Trophoblast cell (in vitro differentiated cells and primary cell): ENCODE data around the gene GGPS1.
A peak's percentile ranks its signal among the peaks of the same experiment; 100 is the strongest.

ENCODE experiments used
- DNase-seq, 2 donors: peaks; one replicate each; pipeline ENCODE4 v3.0.0-alpha.2; 2016
- H2AFZ ChIP-seq: 2 replicates; pipeline ENCODE4 v1.6.1; 2013; ENCODE audit warnings: low read length, moderate library complexity, mild to moderate bottlenecking; ENCODE audit not compliant: insufficient read depth, poor library complexity
- H2AK5ac ChIP-seq: 2 replicates; pipeline ENCODE4 v1.6.1; 2013; ENCODE audit warnings: mild to moderate bottlenecking, low read length
- H2BK120ac ChIP-seq: 2 replicates; pipeline ENCODE4 v1.6.1; 2013; ENCODE audit warnings: low read length, mild to moderate bottlenecking, moderate library complexity; ENCODE audit not compliant: insufficient read depth, poor library complexity
- H2BK12ac ChIP-seq: 2 replicates; pipeline ENCODE4 v1.6.1; 2013; ENCODE audit warnings: mild to moderate bottlenecking, low read length, moderate library complexity
- H2BK5ac ChIP-seq: 2 replicates; pipeline ENCODE4 v1.6.1; 2013; ENCODE audit warnings: low read length, low read depth, moderate library complexity, mild to moderate bottlenecking; ENCODE audit not compliant: poor library complexity
- H3K14ac ChIP-seq: 2 replicates; pipeline ENCODE4 v1.6.1; 2013; ENCODE audit warnings: mild to moderate bottlenecking, low read length
- H3K18ac ChIP-seq: 2 replicates; pipeline ENCODE4 v1.6.1; 2013; ENCODE audit warnings: mild to moderate bottlenecking, low read length
- H3K23ac ChIP-seq: 2 replicates; pipeline ENCODE4 v1.6.1; 2013; ENCODE audit warnings: low read length
- H3K27ac ChIP-seq: 2 replicates; pipeline ENCODE4 v1.5.1; 2013; ENCODE audit warnings: low read depth, mild to moderate bottlenecking, inconsistent platforms, low read length, moderate library complexity
- H3K27me3 ChIP-seq: 2 replicates; pipeline ENCODE4 v1.6.1; 2013; ENCODE audit warnings: inconsistent platforms, mild to moderate bottlenecking, low read length, moderate library complexity; ENCODE audit not compliant: insufficient read depth
- H3K36me3 ChIP-seq, 2 experiments: 1 replicate in 1 of 2; 2 replicates in 1 of 2; pipeline ENCODE4 v1.6.1; 2013; ENCODE audit warnings: low read length in 2 of 2, mild to moderate bottlenecking in 2 of 2, moderate library complexity in 1 of 2; ENCODE audit not compliant: insufficient read depth in 2 of 2, control insufficient read depth in 1 of 2
- H3K4ac ChIP-seq: 2 replicates; pipeline ENCODE4 v1.6.1; 2013; ENCODE audit warnings: low read depth, mild to moderate bottlenecking, low read length, moderate library complexity
- H3K4me1 ChIP-seq, 2 experiments: 1 replicate in 1 of 2; 2 replicates in 1 of 2; pipeline ENCODE4 v1.6.1; 2013; ENCODE audit warnings: low read length in 2 of 2, mild to moderate bottlenecking in 2 of 2, moderate library complexity in 1 of 2; ENCODE audit not compliant: insufficient read depth in 2 of 2, control insufficient read depth in 1 of 2
- H3K4me2 ChIP-seq: 2 replicates; pipeline ENCODE4 v1.6.1; 2013; ENCODE audit warnings: inconsistent platforms, mild to moderate bottlenecking, low read length, moderate library complexity
- H3K4me3 ChIP-seq: 2 replicates; pipeline ENCODE4 v1.5.1; 2013; ENCODE audit warnings: mild to moderate bottlenecking, low read depth, low read length, inconsistent platforms
- H3K79me1 ChIP-seq: one replicate; pipeline ENCODE4 v1.6.1; 2013; ENCODE audit warnings: low read length
- H3K79me2 ChIP-seq: 2 replicates; pipeline ENCODE4 v1.6.1; 2013; ENCODE audit warnings: low read length, mild to moderate bottlenecking; ENCODE audit not compliant: control insufficient read depth, insufficient read depth, poor library complexity
- H3K9ac ChIP-seq: 2 replicates; pipeline ENCODE4 v1.6.1; 2013; ENCODE audit warnings: mild to moderate bottlenecking, low read length
- H3K9me3 ChIP-seq: 2 replicates; pipeline ENCODE4 v1.6.1; 2013; ENCODE audit warnings: low read depth, mild to moderate bottlenecking, control low read depth, inconsistent platforms, low read length; ENCODE audit not compliant: insufficient read depth
- H4K12ac ChIP-seq: 2 replicates; pipeline ENCODE4 v1.6.1; 2013; ENCODE audit warnings: low read depth, mild to moderate bottlenecking, low read length, moderate library complexity
- H4K8ac ChIP-seq: 2 replicates; pipeline ENCODE4 v1.6.1; 2013; ENCODE audit warnings: low read depth, mild to moderate bottlenecking, low read length, moderate library complexity
- H4K91ac ChIP-seq: one replicate; pipeline ENCODE4 v1.6.1; 2013; ENCODE audit warnings: low read depth, mild to moderate bottlenecking, low read length, moderate library complexity
- WGBS: extraction: QIAGEN DNeasy Blood & Tissue Kit; methylation state at CpG from one replicate; pipeline ENCODE4 v1.1.7; 2013; ENCODE audit warnings: missing lambda C conversion rate; ENCODE audit not compliant: insufficient read length, insufficient coverage; ENCODE audit errors: extremely low coverage; 5-methylcytosine and 5-hydroxymethylcytosine counted together

The GGPS1 gene

GRCh38 chr1:235366286-235366685 is 37.9 kb downstream of the GGPS1 start:
- Histone ChIP-seq H3K4ac (no peak overlapping the region), H3K79me2 (peaks cover 2% of the 10 kb centered on the region)

GRCh38 chr1:235367000-235367908 is 38.9 kb downstream of the GGPS1 start, which contains the start of gene TBCE:
Gene TBCE, plus strand, starts transcription at chr1:235367427. Its CDS starts 12,623 bp downstream, at chr1:235380050.
- peak within 1 kb of the TSS; percentile 82 for H2BK120ac ChIP-seq
- peak within 1 kb of the TSS; percentile 86 for H3K14ac ChIP-seq
- peak; percentile 99 to 100 for DNase-seq
- H3K18ac ChIP-seq = peak within 1 kb of the TSS; percentile 89
- peak within 1 kb of the TSS; percentile 45 for H2AFZ ChIP-seq
- H4K91ac ChIP-seq = peak within 1 kb of the TSS; percentile 39
- H2BK5ac ChIP-seq = peak within 1 kb of the TSS; percentile 84
- H3K9ac ChIP-seq = peak within 1 kb of the TSS; percentile 49
- H3K4me3 ChIP-seq = peak within 1 kb of the TSS; percentile 71
- peak within 1 kb of the TSS; percentile 77 for H4K12ac ChIP-seq
- no peaks in the 10 kb centered on the region for H3K27me3 ChIP-seq
- H2AK5ac ChIP-seq = peak within 1 kb of the TSS; percentile 0
- no peaks in the 10 kb centered on the region for H3K36me3 ChIP-seq
- no peak within 1 kb of the TSS for H3K23ac ChIP-seq
- peak within 1 kb of the TSS; percentile 92 for H3K27ac ChIP-seq
- peaks cover 2% of the 10 kb centered on the region for H3K79me2 ChIP-seq
- peaks cover 0 to 4% of the 10 kb centered on the region in 2 experiments for H3K4me1 ChIP-seq
- H3K79me1 ChIP-seq = peaks cover 7% of the 10 kb centered on the region
- H3K4me2 ChIP-seq = peak within 1 kb of the TSS; percentile 53
- H4K8ac ChIP-seq = peak within 1 kb of the TSS; percentile 87
- peaks cover 2% of the 10 kb centered on the region for H3K9me3 ChIP-seq
- WGBS = no CpG with 5 or more reads among the region's 38 CpGs
- H2BK12ac ChIP-seq = peak within 1 kb of the TSS; percentile 52
- H3K4ac ChIP-seq = peak within 1 kb of the TSS; percentile 75

More at GRCh38 chr1:235366286-235366685, 37.9 kb downstream of the GGPS1 start:
- Histone ChIP-seq H3K23ac (no peak overlapping the region), H3K4me1 (peaks cover 0 to 4% of the 10 kb centered on the region in 2 experiments), H4K91ac (no peak overlapping the region), H4K8ac (no peak overlapping the region), H3K9ac (no peak overlapping the region), H2AK5ac (peak overlapping the region; percentile 0), H3K9me3 (peaks cover 2% of the 10 kb centered on the region), H3K27ac (peak overlapping the region; percentile 26), H2BK12ac (no peak overlapping the region), H3K79me1 (peaks cover 7% of the 10 kb centered on the region), H3K27me3 (no peaks in the 10 kb centered on the region), H3K14ac (no peak overlapping the region), H2AFZ (no peak overlapping the region), H3K18ac (no peak overlapping the region), H4K12ac (no peak overlapping the region), H3K4me3 (no peak overlapping the region), H3K36me3 (no peaks in the 10 kb centered on the region), H2BK5ac (no peak overlapping the region), H2BK120ac (no peak overlapping the region), H3K4me2 (no peak overlapping the region)
- WGBS = no CpG with 5 or more reads among the region's 5 CpGs
- DNase-seq = no peak

- no peak overlapping the region for H2AFZ ChIP-seq
- no peak overlapping the region for H2BK5ac ChIP-seq
- H3K9ac ChIP-seq = no peak overlapping the region
- H3K27ac ChIP-seq = no peak overlapping the region
- no peak overlapping the region for H3K4me2 ChIP-seq
- no peak overlapping the region for H3K23ac ChIP-seq
- H2BK12ac ChIP-seq = no peak overlapping the region
- no peak overlapping the region for H3K4ac ChIP-seq
- H3K79me2 ChIP-seq = peaks cover 2% of the 10 kb centered on the region
- DNase-seq = no peak
- H3K79me1 ChIP-seq = peaks cover 7% of the 10 kb centered on the region
- no peak overlapping the region for H4K8ac ChIP-seq
- H4K12ac ChIP-seq = no peak overlapping the region
- H3K27me3 ChIP-seq = no peaks in the 10 kb centered on the region
- H2BK120ac ChIP-seq = no peak overlapping the region
- H3K4me3 ChIP-seq = no peak overlapping the region
- no CpG with 5 or more reads among the region's 5 CpGs for WGBS
- H3K36me3 ChIP-seq = no peaks in the 10 kb centered on the region
- no peak overlapping the region for H2AK5ac ChIP-seq
- peaks cover 0 to 4% of the 10 kb centered on the region in 2 experiments for H3K4me1 ChIP-seq
- no peak overlapping the region for H3K14ac ChIP-seq
- H3K9me3 ChIP-seq = peaks cover 2% of the 10 kb centered on the region
- H3K18ac ChIP-seq = no peak overlapping the region
- peak overlapping the region; percentile 39 for H4K91ac ChIP-seq
Observed at GRCh38 chr1:235368428-235368827, 40.1 kb downstream of the GGPS1 start.

GRCh38 chr1:235369802-235370201 is 41.4 kb downstream of the GGPS1 start:
- Histone ChIP-seq H4K91ac (no peak overlapping the region), H4K12ac (no peak overlapping the region), H3K36me3 (peaks cover 0 to 2% of the 10 kb centered on the region in 2 experiments), H2AK5ac (no peak overlapping the region), H3K9ac (no peak overlapping the region), H3K23ac (no peak overlapping the region), H3K27ac (no peak overlapping the region), H3K4me2 (no peak overlapping the region), H3K4me3 (no peak overlapping the region), H2BK5ac (no peak overlapping the region), H3K27me3 (no peaks in the 10 kb centered on the region), H2AFZ (no peak overlapping the region), H3K4ac (no peak overlapping the region), H3K79me1 (peaks cover 7% of the 10 kb centered on the region), H3K18ac (no peak overlapping the region), H2BK12ac (no peak overlapping the region), H2BK120ac (no peak overlapping the region), H3K14ac (no peak overlapping the region), H4K8ac (no peak overlapping the region), H3K79me2 (peaks cover 2% of the 10 kb centered on the region), H3K4me1 (peaks cover 0 to 4% of the 10 kb centered on the region in 2 experiments), H3K9me3 (peaks cover 2% of the 10 kb centered on the region)
- DNase-seq = no peak
- no CpG with 5 or more reads among the region's 5 CpGs for WGBS
